ENCODE measurements around the gene ITGBL1.

The ITGBL1 gene

DNA sequence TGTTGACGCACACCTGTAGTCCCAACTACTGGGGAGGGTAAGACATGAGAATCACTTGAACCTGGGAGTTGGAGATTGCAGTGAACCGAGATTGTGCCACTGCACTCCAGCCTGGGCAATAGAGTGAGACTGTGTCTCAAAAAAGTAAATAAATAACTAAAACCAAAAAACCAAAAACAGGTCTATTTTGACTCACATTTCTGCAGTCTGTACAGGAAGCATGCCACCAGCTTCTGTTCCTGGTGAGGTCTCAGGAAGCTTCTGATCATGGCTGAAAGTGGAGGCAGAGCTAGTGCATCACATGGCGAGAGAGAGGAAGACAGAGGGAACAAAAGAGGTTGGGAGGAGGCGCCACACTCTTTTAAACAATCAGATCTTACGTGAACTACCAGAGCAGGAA lies 142.5 kb downstream of the ITGBL1 start:
- TF ChIP-seq, protein P1, sequence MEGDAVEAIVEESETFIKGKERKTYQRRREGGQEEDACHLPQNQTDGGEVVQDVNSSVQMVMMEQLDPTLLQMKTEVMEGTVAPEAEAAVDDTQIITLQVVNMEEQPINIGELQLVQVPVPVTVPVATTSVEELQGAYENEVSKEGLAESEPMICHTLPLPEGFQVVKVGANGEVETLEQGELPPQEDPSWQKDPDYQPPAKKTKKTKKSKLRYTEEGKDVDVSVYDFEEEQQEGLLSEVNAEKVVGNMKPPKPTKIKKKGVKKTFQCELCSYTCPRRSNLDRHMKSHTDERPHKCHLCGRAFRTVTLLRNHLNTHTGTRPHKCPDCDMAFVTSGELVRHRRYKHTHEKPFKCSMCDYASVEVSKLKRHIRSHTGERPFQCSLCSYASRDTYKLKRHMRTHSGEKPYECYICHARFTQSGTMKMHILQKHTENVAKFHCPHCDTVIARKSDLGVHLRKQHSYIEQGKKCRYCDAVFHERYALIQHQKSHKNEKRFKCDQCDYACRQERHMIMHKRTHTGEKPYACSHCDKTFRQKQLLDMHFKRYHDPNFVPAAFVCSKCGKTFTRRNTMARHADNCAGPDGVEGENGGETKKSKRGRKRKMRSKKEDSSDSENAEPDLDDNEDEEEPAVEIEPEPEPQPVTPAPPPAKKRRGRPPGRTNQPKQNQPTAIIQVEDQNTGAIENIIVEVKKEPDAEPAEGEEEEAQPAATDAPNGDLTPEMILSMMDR (IDR thresholded peaks at IDR 0.05; ENCODE audit: borderline replicate concordance, insufficient read depth, low read depth, low read length) = no peak
- no peak overlapping the region for H3K4me3 ChIP-seq (ENCODE audit: low read depth, low read length)

DNA sequence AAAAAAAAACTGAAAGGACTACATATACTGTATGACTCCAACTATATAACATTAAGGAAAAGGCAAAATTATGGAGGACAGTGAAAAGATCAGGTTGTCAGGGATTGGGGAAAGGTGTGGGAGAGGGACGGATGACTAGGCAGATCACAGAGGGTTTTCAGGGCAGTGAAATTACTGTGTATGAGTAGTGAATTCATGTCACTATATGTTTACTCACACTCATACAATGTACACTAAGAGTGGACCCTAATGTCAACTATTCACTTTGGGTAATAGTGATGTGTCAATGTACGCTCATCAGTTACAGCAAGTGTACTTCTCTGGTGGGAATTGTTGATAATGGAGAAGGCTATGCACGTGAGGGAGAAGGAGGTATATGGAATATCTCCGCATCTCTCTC lies 144.3 kb downstream of the ITGBL1 start:
- TF ChIP-seq, protein P1 (IDR thresholded peaks at IDR 0.05; ENCODE audit: borderline replicate concordance, insufficient read depth, low read depth, low read length) = no peak

DNA sequence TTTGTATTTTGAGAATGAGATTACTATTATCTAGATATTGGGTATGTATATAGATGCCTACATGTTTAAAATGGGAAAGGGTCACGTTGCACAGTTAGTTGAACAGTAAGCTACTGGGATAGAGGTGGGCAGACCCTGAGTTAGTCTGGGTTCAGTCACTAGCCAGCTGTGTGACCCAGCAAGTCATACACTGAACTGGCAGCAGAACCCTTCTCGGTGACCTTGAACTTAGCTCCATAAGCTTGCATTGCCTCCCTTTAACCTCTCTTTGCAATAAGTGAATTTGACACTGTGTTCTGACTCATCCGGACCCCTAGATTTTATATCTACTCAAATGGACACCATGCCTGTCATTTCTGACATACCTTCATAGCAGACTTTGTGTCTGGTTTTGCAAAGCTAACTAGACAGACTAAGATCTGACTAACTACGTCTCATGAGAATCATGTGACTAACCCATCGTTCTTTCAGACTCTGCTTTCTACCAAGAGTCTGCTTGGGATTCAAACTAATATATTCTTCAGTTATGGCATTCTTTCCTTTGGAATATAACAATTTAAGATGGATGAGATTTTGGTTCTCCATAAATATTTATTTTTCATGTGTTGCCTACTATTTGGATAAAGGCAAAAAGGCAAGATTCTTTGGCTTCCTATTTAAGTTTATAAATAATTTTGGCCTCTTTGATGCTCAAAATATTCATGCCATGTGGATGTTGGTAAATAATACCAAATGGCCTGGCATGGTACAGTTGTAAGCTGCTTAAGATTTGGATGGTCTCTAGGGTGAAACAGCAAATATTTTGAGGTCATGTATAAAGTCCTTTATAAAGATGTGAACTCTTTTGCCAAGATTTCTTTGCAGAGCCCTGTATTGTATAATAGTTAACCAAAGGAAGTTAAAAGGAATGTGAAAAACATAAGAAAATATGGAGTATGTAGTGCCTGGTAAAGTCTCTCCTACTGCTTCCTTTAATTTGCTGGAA lies 159.3 kb downstream of the ITGBL1 start:
- TF ChIP-seq, protein P1 (IDR thresholded peaks at IDR 0.05; ENCODE audit: borderline replicate concordance, insufficient read depth, low read depth, low read length) = no peak
- H3K4me3 ChIP-seq (ENCODE audit: low read depth, low read length) = no peak overlapping the region

More for the DNA sequence above, 144.3 kb downstream of the ITGBL1 start:
- H3K4me3 ChIP-seq (ENCODE audit: low read depth, low read length) = no peak overlapping the region

DNA sequence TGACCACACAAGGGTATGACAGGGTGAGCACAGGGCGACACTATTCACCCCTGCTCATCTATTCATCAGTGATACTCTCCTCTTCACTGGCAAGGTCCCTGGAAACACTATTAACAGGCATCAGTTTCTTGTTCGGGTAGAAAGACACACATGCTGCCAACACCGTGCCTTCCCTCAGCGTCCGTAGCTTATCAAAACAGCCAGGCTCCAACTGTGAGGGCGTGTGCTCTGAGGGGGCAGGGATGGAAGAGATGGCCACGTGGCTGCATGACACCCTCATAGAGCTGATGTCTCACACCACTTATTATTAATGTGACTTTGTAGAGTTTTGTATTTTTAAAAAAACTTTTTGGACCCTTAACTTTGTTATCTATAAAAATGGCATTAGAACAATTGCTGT lies 160.3 kb downstream of the ITGBL1 start:
- H3K4me3 ChIP-seq (ENCODE audit: low read depth, low read length) = no peak overlapping the region
- TF ChIP-seq, protein P1 (IDR thresholded peaks at IDR 0.05; ENCODE audit: borderline replicate concordance, insufficient read depth, low read depth, low read length) = no peak

DNA sequence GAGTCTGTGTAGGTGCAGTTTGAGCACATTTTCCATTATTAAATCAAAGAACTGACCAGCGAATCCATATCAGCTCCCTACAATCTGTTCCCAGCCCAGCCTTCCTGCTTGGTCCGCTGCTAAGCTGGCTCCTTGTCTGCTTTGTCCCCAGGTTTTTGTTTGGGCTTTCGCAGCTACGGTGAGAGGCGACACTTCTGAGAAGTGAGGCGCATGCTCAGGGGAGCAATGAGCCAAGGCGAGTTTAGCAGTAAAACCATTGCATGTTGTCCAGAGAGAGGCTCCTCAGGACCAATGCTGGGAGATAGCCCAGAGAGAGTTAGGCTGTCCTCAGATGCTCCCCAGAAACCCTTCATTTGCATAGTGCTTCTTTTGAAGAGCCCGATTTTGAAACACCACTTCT lies 162.0 kb downstream of the ITGBL1 start:
- TF ChIP-seq, protein P1 (IDR thresholded peaks at IDR 0.05; ENCODE audit: borderline replicate concordance, insufficient read depth, low read depth, low read length) = no peak

DNA sequence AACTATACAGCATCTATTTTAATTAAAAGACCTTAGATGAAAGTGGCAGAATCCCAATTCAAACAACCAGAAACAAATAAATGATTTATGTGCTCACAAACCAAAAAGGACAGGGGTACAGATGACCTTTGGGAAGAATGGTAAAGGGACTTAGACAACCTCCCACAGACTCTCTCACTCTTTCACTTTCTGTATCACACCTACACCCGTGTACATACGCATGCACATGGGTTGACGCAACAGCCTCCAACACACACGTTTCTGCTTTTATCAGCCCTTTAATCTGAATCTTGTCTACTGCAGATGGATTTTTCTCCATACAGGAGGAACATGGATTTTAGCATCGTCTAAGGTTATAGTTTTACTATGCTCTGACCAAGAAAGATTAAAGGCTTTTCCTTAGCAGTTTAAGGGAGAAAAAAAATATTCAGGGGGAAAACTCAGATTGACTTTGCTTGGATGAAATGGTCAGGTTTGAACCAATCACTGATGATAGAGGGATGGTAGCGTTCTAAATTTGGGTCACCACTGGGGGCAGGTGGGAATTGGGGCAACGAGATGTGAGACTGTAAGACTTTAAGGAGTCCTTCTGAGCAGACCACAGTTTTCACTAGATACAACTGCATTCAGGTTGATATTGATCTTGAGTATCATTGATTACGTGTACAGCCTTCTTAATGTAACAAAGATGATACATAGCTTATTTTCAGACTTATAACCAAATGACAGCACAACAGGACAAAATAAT lies 166.1 kb downstream of the ITGBL1 start:
- no peak overlapping the region for H3K4me3 ChIP-seq (ENCODE audit: low read depth, low read length)
- TF ChIP-seq, protein P1 (IDR thresholded peaks at IDR 0.05; ENCODE audit: borderline replicate concordance, insufficient read depth, low read depth, low read length) = no peak

More for the DNA sequence above, 162.0 kb downstream of the ITGBL1 start:
- H3K4me3 ChIP-seq (ENCODE audit: low read depth, low read length) = no peak overlapping the region
